HG03139 (cell line): ENCODE measurements around the gene PRRT4.

ENCODE experiments used
- ATAC-seq: cut with Tn5 transposase; IDR thresholded peaks from one replicate; pipeline ENCODE4 v1.9.1; 2021; ENCODE audit not compliant: unreplicated experiment

Gene PRRT4

DNA sequence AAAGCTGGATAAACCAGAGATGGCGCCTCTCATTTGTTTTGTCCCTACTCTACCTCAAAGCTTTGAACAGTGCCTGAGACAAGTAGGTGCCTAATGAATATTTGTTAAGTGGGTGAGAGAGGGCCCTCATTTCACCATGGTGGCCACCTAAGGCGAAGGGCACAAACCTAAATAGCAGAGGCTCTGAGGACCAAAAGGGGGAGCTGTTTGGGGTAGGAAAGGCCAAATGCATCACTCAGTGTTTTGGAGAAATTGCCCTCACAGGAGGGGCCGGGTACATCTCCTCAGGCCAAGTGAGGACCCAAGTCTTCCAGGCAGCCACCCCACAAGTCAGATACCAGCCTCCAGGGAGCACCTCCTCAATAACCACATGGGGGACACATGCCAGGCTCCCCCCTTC lies 34.3 kb upstream of the PRRT4 start:
- ATAC-seq, result no peak

DNA sequence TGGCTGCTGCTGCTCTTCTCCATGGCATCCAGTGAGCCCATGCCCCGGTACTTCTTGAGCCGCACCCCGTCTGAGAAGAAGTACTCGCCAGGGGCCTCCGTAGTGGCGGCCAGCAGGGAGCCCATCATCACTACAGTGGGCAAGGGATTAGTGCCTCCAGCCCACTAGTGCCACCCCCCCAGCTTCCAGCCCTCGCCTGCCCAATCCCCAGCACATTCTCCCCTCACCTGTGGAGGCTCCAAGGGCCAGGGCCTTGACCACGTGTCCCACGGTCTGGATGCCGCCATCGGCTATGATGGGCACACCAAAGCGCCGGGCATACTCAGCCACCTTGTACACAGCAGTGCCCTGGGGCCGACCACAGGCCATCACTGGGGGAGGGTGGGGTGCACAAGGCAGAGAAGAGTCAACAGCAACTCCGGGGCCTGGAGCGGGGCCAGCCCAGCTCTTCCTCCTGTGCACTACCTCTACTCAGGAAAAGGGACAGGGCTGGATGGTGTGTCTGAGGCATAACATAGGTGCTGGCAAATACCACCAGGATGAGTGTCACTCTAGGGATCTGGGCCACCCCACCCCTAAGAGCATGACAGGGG lies 33.5 kb upstream of the PRRT4 start:
- no peak for ATAC-seq

DNA sequence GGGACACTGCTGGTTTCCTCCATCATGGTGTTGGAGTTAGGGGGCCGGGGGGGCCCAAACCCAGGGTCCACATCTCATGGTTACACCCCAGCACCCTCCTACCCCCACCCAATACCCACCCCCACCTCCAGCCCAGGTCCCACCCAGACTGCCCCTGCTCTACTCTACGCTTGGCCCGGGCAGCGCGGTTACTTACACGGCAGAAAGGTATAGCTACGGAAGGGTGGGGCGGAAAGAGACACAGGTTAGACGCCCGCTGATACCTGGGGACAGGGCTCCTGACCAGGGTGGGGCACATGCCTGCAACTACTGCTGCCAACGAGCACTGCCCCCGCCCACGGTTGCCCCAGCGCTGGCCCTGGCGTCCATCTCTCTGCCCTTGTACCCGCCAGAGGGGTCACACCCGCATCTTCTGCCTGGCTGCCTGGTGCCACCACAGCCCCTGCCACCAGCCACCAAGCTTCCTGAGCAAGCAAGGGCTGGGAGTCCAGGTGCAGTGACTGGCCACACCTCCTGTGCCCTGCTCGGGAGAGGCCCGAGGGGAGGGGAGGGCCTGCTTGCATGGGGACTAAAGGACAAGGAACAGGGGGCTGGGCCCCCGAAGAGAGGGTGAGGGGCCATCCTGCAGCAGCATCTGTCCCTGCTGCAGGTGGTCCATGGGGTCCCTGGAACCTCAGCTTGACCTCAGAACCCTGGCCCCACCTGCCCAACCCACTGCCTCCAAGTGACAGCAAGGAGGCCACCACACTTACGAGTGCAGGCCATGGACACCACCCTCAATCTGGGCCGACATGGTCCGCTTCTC lies 32.2 kb upstream of the PRRT4 start:
- ATAC-seq, result no peak

DNA sequence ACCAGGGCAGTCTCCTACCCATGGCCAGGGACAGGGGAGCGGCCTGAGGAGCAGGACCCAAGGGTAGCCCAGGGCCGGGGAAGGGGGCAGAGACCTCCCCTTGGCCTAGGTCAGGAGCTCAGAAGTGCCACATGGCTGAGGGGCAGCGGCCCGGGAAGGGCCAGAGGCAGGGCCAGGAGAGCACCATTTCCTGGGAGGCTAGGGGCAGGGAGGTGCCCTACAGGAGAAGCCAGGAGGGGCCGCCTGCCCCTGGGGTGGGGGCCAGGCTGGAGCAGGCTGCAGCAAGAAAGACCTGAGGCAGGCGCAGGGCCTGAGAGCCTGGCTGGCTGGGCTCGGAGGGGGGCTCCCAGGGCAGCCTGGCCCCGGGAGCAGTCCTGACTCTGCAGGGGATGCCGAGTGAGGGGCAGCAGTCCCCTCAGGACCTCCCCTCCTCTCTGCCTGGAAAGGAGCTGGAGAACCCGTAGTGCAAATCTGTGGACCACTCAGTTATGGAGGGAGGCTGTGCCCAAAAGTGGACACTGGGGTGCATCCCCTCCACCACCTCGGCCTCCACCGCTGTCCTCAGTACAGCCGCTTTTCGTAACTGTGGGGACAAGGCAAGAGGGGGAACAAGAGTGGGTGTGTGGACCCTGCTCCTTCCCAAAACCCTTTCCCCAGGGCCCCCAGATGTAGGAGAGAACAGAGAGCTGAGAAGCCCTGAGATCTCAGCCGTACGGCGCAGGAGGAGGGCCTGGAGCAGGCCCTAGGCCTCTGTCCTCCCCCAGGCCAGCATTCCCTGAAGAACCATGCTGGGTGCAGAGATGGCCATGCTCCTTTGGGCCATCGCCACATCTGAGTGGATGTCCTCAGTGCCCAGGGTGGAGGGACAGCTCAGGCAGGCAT lies 31.2 kb upstream of the PRRT4 start:
- no peak for ATAC-seq

DNA sequence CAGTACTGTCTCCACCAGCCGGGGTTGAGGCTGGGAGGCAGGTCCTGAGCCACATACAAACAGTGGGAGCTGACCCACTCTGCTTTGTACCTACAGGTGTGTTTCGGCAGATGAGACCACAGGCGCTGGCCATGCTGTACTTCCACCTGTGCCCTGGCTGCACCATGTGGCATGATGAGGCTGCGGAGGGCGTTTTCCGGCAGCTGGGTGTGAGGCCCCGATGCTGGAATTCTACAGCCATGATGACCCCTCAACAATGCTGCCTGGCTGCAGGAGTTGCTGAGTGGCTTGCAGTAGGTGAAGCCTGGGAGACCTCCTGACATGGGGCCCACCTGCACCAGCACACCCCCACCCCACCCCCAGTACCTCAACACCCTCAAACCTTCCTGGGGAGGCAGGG lies 30.3 kb upstream of the PRRT4 start:
- no peak for ATAC-seq

DNA sequence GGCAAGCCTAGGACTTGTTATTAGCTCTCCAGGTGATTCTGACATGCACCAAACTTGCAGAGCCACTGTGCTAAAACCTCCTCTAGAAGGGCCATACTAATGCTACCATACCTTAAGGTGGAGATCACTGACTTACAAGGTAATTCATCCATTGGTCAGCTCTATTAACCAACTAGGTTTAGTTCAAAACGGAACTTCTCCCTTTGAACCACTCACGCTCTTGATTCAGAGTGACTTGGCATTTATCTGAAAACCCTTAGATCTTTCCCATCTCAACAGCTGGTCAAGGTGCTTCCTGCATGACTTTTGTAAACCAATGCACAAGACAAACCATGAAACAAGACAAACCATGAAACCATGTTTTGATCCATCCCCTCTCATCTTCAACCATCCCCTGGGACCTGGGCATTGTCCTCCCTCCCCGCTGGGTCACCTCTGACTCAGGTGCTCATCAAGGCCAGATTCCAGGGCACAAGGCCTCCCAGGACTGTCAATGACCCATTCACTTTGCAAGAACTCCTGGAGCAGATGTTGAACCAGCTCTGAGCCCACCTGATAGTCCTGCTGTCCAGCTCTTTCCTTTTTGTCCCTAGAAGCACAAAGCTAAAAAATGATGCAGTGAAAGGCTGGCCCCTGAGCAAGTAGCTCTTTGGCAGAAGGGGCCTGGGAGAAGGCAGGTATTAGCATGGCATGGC lies 29.5 kb upstream of the PRRT4 start:
- no peak for ATAC-seq

DNA sequence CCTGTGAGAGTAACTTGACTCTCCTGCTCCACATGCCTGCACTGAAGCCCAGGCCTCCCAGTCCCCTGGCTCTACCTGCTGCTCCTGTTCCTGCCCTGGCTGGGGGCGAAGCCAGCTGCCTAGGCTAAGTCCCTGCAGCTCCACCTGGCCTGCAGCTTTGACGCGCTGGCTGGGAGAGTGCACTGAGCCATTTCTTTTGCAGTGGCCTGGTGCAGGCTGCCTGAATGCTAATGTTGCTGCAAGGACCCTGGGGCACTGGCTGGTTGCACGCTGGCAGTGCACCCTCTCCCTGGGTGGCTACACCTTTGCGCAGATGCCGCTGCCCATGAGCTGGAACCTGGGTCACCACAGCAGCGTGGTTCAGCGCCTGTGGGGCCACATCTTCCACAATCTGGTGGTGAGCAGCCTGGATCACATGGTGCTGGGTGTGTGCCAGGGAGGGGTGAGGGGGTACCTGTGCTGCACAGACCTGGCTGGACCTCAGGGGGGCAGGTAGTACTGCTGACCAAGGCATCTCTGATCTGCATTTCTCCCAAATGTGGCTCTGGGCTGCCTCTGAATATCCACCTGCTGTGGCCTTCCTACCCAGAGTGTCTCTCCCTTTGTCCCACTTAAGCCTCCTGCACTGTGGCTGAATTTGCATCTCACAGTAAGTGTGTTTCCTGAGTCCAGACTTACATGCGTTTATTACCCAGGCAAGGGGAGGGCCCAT lies 28.3 kb upstream of the PRRT4 start:
- ATAC-seq, result no peak

DNA sequence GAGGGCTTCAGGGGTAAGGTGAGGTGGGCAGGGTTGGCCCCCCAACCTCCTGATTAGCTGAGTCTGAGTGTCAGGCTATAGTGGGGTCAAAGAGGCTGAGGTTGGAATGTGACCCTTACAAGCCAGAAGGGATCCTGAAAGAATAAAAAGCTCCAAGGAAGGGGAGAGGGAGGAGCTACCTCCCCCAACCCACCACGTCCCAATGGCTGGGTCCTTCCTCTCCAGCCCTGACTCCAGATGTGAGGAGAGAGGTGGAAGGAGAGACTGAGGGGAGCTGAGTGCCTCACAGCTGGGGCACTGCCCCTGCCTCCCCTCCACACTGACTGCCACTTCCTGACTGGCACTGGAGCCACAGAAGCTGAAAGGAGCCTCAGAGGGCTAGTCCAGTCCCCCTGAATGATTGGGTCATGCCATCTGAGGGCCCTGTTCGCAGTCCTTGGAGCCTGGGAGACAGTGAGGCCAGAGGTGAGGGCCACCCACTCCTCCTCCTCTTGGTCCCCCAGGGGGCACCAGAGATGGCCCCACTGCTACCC lies 27.7 kb upstream of the PRRT4 start:
- ATAC-seq, result no peak

DNA sequence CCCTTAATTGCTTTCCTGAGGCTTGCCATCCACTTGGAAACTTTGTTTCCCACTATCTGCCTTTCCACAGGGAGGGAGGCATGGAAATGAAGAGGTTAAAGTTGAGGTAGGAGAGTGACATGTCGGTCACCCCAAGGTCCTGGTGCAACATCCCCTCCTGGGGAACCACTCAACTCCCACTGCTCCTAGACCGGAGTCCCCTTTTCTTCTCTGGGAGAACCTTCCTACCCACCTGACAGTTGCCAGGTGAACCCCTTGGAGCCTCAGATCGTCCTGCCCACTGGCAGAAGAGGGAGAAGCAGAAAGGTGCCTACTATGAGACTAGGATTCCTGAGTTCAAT lies 26.6 kb upstream of the PRRT4 start:
- no peak for ATAC-seq

DNA sequence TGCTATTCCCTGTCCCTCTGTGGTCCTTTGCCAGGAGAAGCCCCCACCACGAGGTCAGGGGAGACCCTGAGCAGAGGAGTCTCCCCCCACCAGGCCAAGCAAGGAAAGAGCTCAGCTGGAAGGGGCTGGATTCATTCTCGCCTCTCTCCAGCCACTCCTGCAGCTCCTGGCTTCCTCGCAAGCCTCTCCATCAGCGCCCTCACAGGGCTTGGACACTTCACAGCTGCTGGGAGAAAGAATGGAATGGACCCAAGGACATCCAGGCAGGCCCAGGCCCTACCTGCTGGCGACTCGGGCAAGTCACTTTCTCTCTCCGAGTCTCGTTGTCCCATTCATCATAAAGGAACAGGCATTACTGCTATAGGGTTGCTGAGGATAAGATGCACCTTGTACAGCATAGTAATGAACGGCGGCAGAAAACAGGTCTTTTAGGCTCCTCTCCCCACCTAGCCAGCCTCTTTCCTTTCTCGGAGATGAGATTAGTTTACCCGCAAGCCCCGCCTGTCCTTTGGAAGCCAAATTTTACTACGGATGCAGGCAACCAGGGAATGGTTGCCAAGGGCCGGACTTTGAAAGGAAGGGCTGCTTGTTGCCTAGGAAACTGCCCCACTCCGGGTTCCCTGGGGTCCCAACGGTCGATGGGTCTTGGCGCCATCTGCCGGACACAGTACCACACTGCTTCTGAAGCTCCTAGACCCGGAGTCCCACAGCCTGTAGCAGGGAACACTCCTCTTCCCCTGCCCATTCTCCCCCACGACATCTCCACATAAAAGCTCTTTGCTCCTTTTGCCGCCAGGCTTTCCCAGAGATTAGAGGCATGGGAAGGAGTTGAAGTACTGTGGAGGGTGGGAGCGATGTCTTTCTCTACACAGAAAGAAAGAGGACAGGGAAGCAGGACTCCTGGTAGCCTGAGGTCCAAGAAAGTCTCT lies 26.0 kb upstream of the PRRT4 start:
- peak; percentile 73 for ATAC-seq

DNA sequence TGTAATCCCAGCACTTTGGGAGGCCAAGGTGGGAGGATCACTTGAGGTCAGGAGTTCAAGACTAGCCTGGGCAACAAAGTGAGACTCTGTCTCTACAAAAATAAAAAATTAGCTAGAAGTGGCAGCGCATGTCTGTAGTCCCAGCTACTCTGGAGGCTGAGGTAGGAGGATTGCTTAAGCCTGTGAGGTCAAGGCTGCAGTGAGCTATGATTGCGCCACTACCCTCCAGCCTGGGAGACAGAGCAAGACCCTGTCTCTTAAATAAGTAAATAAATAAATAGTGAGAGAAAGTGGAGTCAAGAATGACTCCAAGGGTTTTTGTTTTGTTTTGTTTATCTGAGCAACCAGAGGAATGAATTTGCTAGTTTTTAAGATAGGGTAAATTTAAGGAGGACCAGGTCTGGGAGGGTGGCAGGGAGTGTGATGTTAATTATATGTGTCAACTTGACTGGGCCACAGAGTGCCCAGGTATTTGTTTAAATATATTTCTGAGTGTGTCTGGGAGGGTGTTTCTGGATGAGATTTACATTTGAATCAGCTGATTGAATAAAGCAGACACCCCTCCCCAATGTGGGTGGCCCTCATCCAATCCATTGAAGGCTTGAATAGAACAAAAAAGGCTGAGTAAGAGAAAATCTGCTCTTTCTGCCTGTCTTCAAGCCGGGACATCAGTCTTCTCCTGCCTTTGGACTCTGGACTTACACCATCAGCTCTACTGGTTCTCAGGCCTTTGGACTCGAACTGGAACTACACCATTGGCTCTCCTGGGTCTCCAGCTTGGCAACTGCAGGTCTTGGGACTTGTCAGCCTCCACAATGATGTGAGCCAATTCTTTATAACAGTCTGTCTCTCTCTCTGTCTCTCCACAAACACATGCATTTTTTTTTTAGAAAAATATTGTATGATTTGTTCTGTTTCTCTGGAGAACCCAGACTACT lies 24.8 kb upstream of the PRRT4 start:
- ATAC-seq, result no peak

DNA sequence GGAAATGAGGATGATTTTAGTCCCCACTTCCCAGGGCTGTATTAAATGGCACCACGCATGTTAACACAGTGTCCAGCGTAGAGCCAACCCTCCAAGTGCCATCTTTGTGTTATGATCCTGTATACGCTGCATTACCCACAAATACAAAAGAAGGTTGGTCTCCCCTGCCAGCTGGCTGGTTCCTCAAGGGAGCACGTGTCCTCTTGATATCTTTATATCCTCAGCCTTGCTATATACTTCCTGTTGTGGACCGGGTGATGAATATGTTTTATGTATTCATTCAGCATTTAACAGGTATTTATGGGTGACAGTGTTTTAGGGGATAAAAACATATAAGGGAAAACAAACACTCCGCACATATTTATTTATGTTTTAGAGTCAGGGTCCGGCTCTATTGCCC lies 23.2 kb upstream of the PRRT4 start:
- ATAC-seq, result no peak

DNA sequence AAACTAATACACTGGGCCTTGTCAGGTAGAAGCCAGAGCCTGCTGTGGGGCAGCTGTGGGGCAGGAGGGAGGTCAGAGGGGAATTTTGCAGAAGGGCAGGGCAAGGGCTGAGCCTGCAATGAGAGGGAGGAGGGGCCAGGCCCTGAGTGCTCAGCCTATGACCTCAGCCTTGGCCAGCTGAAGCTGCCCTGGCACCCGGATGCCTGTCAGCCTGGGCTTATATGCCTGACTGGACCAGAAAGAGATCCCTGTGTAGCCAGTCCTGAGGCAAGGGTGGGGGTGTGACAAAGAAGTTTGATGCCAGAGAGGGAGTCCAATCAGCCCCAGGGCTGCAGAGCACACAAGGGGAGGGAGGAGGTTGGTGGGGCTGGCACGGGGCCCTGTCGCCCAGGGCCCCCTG lies 22.3 kb upstream of the PRRT4 start:
- no peak for ATAC-seq

DNA sequence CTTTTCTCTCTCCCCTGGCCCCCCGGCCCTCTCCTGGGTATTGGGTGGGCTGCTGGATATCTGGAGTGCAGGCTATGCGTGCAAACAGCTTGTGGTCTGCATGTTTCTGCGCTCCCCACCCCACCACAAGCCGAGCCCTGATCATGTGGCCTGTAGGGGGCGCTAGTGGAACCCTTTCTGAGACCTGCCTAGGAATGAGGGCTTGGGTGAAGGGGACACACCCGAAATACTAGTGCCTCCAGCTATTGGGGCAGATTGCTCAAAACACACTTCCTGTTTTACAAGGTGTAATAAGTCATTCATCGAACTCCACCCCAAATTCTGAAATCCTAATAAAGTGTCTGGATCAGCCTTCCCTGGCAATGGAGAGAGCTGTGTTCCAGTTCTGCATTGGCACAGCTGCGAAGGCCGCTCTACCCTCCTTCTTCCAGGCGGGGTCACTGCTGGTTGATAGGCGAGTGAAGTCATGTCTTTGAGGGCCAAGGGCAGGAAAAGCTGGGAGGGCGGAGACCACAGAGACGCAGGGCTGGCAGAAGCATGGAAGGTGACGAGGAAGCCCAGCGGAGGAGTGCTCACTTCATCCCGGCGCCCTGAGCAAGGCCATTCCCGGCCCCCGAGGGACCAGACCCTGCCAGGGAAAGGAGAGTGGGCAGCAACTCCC lies 19.8 kb upstream of the PRRT4 start:
- ATAC-seq, result no peak

DNA sequence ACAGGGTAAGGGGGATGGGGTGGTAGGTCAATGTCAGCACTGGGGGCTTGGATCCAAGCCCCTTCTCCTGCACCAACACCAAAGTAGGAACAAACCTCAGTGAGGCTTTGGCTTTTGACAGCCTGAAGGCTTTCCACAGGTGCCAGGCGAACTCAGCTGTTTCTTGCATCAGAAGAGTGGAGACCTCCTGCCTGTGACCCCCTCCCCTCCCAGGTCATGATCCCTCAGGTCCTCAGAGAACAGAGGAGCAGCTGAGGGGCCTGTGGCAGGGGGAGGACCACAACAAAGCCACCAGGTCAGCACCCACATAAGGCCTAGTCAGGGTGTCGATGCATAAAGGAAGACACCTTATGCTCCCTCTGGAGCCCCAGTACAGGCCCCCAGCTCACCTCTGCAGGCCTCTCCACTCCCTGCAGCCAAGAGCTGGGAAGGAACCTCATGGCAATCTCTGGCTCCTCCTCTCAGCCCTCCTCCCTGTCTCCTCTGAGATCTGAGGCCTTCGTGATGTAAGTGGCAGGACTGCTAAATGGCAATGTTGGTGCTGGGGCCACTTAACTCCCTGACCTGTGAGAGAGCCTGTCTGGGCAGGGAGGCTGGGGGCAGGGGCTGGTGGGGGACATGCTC lies 19.1 kb upstream of the PRRT4 start:
- no peak for ATAC-seq

DNA sequence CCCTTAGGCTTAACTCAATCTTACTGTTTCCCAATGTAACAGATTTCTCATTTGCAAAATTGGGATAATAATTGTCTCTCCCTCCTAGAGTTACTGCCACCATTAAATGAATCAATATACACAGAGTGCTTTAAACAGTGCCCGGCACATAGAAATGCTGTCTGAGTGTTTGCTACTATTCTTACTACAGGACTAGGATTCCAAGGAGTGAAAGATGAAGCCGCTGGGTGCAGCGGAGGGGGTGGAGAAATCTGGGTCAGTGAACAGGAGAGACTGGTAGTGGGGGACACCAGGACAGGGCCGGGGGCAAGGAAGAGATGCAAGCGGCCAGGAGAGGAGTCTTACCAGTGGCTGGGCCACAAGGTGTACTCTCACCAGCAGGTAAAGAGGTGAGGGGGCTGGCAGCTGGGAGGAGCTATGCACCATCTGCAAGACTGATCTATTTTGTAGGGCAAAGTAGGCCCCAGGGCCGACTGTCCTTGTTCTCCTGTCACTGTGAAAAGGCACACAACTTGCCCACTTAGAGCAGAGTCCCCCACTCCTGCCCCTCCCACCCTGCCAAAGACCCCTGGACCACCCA lies 18.5 kb upstream of the PRRT4 start:
- no peak for ATAC-seq

DNA sequence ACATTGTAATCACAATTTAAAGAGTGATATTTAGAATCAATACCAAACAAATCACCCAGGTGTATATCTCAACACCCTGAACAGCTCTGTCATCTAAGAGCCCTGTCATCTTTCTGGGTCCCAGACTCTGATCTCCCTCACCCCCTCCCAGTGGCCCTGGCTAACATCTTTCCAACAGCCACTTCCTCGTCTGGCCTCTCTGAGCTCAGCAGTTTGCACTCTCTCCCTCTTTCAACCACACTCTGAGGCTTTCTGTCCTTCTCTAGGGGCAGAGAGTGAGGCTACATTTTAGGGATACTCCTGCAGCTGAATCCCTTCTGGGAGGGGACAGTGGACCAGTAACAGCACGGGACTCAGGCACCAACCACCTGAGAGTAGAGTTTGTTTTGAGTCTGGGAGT lies 17.1 kb upstream of the PRRT4 start:
- ATAC-seq, result no peak
